PC-9 (cell line): ENCODE results near the gene CRADD.

Experiments used
- CTCF ChIP-seq: fragments of 200-600 bp; sonication (generic); conservative IDR thresholded peaks from 2 replicates; pipeline ENCODE4 v1.6.1; 2017; ENCODE audit warnings: mixed run types, antibody characterized with exemption, mild to moderate bottlenecking, moderate library complexity
- EZH2 ChIP-seq: fragments of 200-600 bp; sonication (generic); IDR thresholded peaks from 2 replicates; pipeline ENCODE4 v1.8.0; 2017; ENCODE audit warnings: antibody characterized with exemption, low read depth

GRCh38 chr12:93689076-93689834 is 12.1 kb downstream of the CRADD start:
- TF ChIP-seq CTCF (no peak), EZH2 (no peak)
